Measurements from ENCODE around the gene AMY1B.
"Not testable (repeated sequence)": the region's sequence is repeated elsewhere in the genome, so short reads cannot be mapped to it uniquely, and the experiment has no call there.

DNA sequence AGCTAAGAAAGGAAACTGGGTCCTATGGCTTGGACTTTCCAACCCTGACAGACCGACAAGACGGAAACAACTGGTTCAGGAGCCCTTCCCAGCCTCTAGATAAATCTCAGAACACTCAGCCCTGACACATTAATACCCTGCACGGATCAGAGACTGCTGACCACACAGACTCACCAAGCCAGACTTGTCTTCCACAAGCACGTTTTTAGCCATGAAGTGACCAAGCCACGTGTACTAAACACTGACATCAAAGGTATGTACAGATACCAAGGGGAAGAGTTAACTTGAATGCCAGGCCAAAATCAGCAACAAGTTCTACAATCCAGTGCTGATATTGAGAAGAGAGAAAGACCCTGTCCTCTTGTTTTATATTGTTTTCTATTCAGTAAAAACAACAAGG, at the start of gene AMY1B:
- TF ChIP-seq, protein P1, sequence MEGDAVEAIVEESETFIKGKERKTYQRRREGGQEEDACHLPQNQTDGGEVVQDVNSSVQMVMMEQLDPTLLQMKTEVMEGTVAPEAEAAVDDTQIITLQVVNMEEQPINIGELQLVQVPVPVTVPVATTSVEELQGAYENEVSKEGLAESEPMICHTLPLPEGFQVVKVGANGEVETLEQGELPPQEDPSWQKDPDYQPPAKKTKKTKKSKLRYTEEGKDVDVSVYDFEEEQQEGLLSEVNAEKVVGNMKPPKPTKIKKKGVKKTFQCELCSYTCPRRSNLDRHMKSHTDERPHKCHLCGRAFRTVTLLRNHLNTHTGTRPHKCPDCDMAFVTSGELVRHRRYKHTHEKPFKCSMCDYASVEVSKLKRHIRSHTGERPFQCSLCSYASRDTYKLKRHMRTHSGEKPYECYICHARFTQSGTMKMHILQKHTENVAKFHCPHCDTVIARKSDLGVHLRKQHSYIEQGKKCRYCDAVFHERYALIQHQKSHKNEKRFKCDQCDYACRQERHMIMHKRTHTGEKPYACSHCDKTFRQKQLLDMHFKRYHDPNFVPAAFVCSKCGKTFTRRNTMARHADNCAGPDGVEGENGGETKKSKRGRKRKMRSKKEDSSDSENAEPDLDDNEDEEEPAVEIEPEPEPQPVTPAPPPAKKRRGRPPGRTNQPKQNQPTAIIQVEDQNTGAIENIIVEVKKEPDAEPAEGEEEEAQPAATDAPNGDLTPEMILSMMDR (IDR thresholded peaks at IDR 0.05), result not testable (repeated sequence)
- not testable (repeated sequence) for TF ChIP-seq POLR2AphosphoS5 (IDR thresholded peaks at IDR 0.05; ENCODE audit: low read depth, low read length); REST (IDR thresholded peaks at IDR 0.05; ENCODE audit: insufficient read depth in 1 of 2, low read depth in 2 of 2, low read length in 1 of 2); TCF7L2 (IDR thresholded peaks at IDR 0.05; ENCODE audit: low read depth, low read length); SIN3A (IDR thresholded peaks at IDR 0.05; ENCODE audit: borderline replicate concordance, insufficient read depth, low read depth, low read length)

All from Panc1 (cell line).